G401 (cell line): ENCODE results near the gene IL31. TPM values are rescaled to one million over a fixed set of nuclear protein-coding genes. Genes with fewer than 3 reads are reported as not detected.

ENCODE experiments used
- DNase-seq: peaks from one replicate; pipeline ENCODE4 v3.0.0-alpha.2; 2015; ENCODE audit warnings: low spot score
- in situ Hi-C: cut with HindIII; loops from 2 replicates; pipeline ENCODE4 v1.10.0; 2016; ENCODE audit warnings: low sequenced_read_pairs, mixed read lengths
- total RNA-seq: library from RNA; depleted of rRNA; stranded (reverse); fragments of >200 nt; shearing (Covaris generic); gene quantifications from 2 replicates; pipeline ENCODE4 v1.2.3, GENCODE V29; 2014

IL31 gene
- total RNA-seq, 1 experiment from 2014 or later: not detected

DNA sequence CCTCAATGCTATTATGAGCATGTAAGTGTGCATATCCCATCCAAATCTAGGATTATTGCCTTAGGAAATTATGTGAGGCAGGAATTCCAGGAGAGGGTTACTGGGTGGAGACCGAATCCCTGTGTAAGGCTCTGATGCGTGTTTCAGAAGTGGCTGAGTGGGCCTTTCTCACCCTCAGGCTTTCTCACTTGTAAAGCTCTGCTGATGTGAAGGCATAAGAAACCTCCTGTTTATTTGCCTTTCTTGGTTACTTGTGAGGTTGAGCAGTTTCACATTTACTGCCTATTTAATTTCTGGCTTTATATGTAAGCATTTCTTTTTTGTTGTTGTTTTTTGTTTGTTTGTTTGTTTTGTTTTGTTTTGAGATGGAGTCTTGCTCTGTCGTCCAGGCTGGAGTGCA, 11.0 kb downstream of the IL31 start:
- DNase-seq: no peak
- in situ Hi-C loops: no loop called here

DNA sequence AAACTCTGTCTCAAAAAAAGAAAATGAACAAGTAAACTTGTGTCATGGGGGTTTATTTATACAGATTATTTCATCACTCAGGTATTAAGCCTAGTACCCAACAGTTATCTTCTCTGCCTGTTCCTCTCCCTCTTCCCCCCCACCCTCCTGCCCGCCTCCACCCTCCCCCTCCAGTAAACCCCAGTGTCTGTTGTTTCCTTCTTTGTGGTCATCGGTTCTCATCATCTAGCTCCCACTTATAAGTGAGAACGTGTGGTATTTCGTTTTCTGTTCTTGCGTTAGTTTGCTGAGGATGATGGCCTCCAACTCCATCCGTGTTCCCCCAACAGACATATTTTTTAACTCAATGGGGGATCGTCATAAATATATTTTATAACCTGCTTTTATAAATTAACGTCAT, 12.3 kb downstream of the IL31 start:
- DNase-seq: no peak
- in situ Hi-C loops: no loop called here

DNA sequence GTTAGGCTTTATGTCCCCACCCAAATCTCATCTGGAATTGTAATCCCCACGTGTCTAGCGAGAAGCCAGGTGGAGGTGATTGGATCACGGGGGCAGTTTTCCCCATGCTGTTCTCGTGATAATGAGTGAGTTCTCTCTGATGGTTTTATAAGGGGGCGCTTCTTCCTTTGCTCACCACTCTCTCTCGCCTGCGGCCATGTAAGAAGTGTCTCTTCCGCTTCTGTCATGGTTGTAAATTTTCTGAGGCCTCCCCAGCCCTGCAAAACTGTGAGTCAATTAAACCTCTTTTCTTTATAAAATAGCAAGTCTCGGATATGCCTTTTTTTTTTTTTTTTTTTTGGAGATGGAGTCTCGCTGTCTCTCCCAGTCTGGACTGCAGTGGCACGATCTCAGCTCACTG, 13.3 kb downstream of the IL31 start:
- DNase-seq: no peak
- in situ Hi-C loops: no loop called here

DNA sequence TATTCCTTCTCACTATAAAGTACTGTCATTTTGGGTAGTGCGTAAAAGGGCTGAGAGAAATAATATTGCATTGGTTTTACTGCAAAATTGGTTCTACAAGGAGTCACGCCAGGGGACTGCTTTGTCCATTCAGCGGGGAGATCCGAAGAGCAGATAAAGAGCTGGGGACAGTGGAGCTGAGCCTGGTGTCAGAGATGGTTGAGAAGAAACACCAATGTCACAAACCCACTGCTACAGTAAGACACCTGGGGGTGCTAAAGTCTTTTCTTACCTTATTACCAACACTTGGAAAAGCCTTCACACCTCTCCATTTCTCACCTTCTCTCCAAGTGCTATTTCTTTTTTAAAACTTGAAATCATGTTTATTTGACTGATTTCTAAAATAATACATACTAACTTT, 14.1 kb downstream of the IL31 start:
- DNase-seq: no peak
- in situ Hi-C loops: no loop called here

DNA sequence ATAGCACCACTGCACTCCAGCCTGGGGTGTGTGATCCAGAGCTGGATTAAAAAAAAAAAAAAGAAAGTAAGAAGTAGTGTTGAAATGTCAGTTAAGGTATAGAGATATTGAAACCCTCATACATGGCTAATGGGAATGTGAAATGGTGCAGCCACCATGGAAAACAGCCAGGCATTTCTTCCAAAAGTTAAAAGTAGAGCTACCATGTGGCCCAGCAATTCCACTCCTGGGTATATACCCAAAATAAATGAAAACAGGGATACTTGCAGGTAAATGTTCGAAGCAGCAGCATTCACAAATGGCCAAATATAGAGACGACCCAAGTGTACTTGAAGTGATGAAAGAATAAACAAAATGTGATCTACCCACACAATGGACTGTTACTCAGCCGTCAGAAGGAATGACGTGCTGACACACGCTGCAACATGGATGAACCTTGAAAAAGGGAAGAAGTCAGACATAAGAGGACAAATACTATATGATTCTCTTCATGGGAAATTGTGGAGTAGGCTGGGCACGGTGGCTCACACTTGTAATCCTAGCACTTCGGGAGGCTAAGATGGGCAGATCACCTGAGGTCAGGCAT, 15.2 kb downstream of the IL31 start:
- in situ Hi-C loops: no loop called here
- DNase-seq: no peak

DNA sequence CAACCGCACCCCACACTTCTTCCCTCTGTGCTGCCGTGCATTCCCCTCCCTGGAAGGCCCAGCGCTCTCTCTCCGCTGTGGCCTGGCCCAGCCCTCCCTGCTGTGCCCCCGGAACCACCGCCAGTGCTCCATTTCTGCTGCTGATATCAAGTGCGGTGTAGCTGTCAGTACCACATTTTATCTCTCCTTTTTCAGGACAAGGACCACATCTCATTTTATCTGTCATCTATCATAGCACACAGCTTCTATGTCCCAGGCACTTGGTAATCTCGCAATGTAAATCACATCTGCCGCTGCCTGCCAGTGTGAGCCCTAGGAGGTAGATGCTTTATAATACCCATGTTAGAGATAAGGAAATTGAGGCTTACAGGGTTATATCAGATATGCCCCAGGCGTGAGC, 18.3 kb downstream of the IL31 start:
- no peak for DNase-seq
- in situ Hi-C loops: no loop called here

DNA sequence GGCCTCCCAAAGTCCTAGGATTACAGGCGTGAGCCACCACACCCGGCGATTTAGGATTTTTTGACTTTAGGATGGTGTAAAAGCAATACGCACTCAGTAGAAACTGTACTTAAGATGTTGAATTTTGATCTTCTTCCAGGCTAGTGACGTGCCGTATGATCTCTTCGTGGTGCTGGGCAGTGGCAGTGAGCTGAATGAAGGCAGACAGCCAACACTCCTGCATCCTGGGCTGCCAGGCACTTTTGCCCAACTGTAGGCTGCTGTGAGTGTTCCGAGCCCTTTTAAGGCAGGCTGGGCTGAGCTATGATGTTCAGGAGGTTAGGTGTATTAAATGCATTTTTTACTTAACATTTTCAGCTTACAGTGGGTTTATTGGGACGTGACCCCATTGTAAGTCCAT, 21.3 kb downstream of the IL31 start:
- no peak for DNase-seq
- in situ Hi-C loops: no loop called here

DNA sequence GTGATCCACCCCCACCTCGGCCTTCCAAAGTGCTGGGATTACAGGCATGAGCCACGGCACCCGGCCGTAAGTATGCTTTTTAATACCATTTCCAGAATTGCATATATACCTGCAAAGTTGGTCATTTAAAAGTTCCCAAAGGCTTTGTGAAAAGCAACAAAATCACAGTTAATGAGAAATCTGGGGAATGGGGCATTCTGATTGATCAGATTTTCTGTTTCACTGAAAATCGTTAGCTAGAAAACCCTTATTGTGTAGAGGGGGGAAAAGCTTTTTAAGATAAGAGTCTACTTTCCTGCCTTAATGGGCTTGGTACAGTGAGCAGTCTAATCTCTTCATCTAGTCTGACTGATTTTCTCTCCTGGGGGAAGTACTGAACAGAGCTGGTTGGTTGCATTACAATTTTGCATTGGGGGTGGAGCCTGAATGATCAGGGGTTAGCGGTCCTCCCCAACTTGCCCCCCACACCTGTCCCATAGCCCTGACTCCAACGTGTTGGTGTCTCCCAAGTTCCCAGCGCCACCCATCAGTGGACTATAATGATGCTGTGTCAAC, 23.8 kb downstream of the IL31 start:
- in situ Hi-C loops: no loop called here
- no peak for DNase-seq

DNA sequence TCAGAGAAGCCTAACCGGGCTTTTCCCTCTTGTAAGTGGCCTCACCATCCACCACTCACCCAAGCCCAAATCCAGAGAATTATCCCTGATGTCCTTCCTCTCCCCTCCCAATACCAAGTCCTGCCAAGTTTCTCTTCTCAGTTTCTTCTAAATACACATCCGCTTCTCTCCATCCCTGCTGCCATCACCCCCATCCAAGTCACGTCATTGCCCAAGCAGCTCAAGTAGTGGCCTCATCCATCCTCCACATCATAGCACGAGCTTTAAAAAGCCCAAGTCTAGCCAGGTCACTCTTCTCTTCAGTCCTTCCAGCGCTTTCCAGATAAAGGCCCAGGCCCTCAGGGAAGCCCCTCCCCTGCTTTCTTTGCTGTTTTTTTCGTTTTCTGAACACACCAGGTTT, 25.4 kb downstream of the IL31 start:
- DNase-seq: no peak
- in situ Hi-C loops: no loop called here

DNA sequence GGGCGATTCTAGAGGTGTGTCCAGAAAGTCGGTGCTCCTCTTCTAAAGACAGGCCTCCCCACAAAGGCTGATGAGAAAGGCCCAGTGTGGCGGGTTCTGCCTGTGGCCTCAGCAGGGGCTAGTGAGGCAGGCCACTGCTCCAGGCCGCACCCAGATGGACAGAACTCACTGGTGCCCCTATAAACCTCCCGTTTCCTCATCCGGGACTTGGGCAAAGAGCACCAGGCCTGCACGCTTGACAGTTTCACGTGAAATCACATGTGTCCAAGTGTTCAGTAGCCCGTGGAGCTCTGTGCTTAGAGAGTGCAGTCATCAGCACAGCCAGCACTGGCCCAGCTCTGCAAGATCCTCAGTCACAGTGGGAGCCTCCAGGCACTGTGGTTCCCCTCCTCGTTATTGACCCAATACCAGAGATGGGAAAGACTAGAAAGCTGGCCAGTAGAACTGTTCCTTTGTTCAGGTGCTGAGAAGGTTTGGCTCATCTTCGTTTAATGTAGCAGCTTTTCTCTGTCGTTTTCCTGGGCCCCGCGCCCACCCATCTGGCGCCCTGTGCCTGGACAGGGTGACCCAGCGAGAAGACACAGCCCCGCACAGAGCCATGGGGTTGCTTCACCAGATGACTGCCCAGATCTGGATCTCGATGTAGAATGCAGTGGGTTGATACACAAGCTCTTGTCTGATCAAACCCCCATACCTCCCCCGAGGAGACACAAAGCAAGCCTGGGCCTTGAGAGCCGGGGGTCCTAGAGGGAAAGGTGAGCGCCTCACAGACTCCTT, 26.3 kb downstream of the IL31 start:
- DNase-seq: no peak
- in situ Hi-C loops: no loop called here

DNA sequence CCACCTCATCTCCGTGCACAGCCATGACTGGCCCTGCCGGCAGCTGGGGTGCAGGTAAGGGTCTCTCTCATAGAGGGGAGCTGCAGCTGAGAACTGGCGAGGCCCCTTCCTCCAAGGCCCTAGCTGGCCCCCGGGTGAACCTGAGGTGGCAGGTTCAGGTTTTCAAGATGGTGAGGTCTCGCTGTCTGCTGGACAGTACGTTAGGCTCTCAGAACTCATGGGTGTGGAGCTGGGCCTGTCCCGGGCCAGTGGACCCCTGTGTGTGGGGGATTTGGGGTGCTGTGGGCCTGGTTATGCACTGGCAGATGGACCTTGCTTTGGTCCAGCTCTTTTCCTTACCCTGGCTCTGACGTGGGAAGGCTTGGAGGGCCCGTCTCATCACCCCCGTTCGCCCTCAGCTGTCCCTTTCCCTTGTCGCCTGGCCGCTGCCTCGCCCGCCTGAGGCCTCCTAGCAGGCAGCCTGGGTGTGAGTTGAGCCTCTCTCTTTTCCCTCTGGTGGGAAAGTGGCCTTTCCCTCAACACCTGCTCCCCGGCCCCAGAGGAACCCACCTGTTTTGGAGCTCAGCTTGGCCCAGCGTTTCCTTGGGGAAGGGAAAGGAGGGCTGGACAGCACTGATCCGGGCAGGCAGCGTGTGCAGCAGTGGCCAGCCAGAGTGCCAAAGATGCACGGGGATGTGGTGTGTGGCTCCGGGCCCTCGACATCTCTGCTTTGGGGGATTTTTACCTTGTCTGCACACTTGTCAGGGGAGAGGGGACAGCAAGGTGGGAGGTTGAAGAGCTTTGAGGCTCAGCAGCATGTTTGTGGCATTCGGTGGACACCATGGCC, 28.3 kb downstream of the IL31 start:
- DNase-seq: no peak

DNA sequence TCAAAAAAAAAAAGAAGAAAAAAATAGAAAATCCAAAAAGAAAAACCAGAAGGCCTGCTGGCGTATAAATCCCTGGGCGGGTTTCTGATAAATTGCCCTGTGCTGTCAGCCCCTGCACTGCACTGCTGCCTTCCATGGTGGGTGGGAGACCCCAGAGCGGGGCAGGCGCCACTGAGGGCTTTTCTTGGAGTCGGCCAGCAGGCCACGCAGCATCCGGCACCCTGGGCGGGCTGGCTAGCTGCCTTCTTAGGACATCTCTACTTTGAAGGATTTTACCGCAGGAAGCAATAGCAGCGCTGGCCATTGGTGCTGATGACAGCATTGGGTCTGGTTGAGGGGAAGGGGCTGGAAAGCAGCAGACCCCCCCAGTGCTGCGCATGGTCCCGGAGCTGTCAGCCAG, 29.1 kb downstream of the IL31 start:
- in situ Hi-C loops: loop anchor here (5.0 kb wide), 1 partner anchor 37 kb away; the partner anchor contains the start of gene LRRC43

More for the DNA sequence above, 28.3 kb downstream of the IL31 start:
- in situ Hi-C loops: no loop called here

DNA sequence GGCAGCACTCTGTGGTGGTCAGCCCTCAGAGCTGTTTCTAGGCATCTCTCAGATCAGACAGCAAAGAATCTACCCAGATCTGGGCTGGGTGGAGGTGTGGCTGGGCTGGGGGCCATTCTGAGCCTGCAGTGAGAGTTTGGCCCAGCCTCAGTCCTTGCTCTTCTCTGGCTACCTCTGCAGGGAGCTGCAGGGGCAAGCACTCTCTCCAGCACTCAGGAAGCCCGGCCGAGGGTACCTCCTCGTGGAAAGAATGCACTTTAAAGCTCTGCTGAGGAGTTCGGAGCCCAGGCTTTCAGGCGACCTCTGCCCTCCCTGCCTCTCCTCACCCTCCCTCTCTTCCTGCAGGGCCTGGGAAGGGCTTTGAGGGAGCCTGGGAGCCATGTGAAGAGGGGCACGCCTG, 31.2 kb downstream of the IL31 start:
- in situ Hi-C loops: loop anchor here (5.0 kb wide), 1 partner anchor 39 kb away; the partner anchor contains the start of gene LRRC43
- no peak for DNase-seq

More for the DNA sequence above, 29.1 kb downstream of the IL31 start:
- no peak for DNase-seq

DNA sequence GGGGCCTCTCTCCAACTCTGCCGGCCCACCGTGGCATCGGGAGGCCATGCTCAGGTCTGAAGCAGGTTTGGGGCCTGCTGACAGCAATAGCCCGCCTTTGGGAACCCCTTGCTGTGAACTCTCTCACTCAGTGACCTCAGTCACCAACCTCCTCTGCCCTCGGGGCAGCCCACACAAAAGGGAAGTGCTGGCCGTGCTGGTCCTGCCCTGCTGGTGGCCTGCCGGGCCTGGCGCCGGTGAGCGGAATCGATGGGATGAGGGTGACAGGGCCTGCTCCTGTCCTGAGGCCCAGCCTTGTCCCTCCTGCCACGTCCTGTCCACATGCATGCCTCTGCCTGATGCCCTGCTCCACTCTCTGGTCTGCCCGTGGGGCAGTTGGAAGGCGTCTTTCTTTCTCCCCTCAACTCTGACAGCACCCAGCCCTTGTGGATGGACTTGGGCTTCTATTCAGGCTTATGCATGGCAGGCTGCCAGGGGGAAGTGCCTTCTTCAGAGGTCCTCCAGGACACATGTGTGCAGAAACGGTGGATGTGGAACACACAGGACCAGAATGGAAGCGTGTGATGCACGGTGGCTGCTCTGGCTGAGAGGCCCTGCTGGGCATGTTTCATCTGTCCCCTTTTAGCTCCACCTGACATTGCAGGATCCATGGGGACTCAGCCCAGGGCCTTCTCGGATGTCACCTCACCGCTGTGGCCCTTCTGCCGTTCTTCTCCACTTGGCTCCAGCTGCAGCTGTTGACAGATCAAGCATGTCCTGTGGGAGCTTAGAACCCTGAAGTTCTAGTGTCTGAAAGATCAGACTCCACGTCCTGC, 31.9 kb downstream of the IL31 start:
- in situ Hi-C loops: loop anchor here (5.0 kb wide), 1 partner anchor 40 kb away; the partner anchor contains the start of gene LRRC43
- no peak for DNase-seq

DNA sequence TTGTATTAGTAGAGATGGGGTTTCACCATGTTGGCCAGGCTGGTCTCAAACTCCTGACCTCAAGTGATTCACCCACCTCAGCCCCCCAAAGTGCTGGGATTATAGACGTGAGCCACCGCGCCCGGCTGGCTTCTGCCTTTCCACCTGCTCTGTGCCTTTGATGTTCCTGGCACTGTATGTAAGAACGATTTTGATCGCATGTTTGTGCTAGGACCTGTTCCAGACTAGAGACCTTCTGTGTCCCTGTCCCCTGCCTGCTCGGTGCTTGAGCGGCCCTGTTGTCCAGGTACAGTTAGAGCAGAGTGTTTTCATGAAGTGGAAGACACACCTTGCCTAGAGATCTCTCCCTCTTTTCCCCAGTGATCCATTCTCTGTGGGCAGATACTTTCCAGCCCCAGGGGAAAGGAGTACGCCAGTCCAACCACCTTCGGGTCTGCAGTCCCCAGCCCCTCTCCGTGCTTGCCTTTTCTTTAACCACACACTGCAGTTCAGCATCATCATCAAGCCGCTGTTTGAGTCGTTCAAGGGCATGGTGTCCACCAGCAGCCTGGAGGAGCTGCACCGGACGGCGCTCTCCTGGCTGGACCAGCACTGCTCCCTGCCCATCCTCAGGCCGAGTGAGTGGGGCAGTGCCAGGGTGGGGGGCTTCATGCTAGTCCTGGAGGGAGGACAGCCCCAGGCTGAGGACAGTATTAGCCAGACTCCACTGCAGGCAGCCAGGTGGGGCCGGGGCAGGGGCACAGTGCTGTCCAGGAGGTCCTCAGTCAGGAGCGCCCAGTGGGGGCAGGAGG, 33.4 kb downstream of the IL31 start:
- in situ Hi-C loops: loop anchor here (5.0 kb wide), 1 partner anchor 42 kb away; the partner anchor contains the start of gene LRRC43

DNA sequence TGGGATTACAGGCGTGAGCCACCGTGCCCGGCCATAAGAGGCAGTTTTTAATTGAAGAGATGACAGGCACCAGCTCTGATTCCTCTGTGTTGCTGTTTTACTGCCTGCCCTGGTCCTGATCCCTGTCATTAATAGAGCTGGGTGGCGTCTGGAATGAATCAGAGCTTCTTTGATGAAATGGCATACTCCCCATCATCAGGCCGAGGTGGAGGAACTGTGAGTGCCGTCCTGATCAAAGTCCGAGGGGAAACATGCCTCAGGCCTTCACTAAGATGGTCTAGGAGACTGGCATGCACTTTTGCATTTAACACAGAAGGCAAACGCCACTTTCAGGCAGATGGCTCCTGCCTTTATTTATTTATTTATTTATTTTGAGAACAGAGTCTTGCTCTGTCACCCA, 34.1 kb downstream of the IL31 start:
- no peak for DNase-seq
- in situ Hi-C loops: loop anchor here (5.0 kb wide), 1 partner anchor 42 kb away; the partner anchor contains the start of gene LRRC43

More for the DNA sequence above, 33.4 kb downstream of the IL31 start:
- DNase-seq: no peak

DNA sequence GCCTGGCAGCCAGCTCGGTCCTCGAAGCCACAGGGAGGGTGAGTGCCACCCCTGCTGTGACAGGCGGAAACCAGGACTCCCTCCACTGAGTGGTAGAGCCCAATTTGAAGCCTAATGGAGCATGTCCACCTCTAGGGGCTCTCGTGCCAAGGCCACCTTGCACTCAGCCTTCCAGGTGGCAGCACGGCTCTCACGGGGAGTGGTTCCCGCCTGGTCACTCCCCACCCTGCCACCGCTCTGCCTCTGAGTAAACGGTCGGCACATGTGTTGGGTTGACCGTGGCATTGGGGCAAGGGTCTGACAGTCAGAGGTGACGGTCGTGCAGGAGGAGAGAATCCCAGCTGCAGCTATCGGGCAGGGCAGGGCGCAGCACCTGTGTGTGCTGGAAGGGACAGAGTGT, 34.8 kb downstream of the IL31 start:
- DNase-seq: peak; percentile 32
- in situ Hi-C loops: no loop called here

DNA sequence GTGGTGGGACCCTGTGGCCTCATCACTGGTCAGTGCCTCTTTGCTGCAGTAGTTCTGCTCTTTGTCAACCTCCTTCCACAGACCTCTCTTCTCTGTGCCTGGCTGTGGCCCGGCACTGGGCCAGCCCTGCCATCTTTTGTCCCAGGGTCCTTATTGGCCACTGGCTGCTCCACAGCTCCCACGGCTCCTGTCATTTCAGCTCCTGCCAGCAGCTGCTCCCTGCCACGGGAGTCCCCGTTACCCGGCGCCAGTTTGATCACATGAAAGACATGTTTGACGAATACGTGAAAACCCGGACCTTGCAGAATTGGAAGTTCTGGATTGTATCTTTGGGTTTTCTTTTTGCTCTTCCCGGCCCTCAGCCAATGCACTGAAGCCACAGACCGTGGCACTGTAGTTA, 35.4 kb downstream of the IL31 start:
- DNase-seq: peak; percentile 59
- in situ Hi-C loops: no loop called here
